T follicular helper cell (primary cell): ENCODE measurements around the gene PIK3C3.
"Not testable (repeated sequence)": the region's sequence is repeated elsewhere in the genome, so short reads cannot be mapped to it uniquely, and the experiment has no call there.

Experiments used
- DNase-seq: peaks from one replicate; pipeline ENCODE4 v3.0.0-alpha.2; 2020; ENCODE audit warnings: low read depth

The PIK3C3 gene

GRCh38 chr18:42024131-42024530 is 69.1 kb downstream of the PIK3C3 start:
- DNase-seq: no peak

- DNase-seq: no peak
These were observed 70.5 kb downstream of the PIK3C3 start for GRCh38 chr18:42025491-42025890.

GRCh38 chr18:42025974-42026625 is 71.1 kb downstream of the PIK3C3 start:
- DNase-seq: no peak

GRCh38 chr18:42028247-42028832 is 73.3 kb downstream of the PIK3C3 start:
- peak; percentile 9 for DNase-seq

GRCh38 chr18:42029092-42029491 is 74.1 kb downstream of the PIK3C3 start:
- DNase-seq: no peak

- DNase-seq: no peak
These were observed 75.7 kb downstream of the PIK3C3 start for GRCh38 chr18:42030586-42031182.

GRCh38 chr18:42032447-42032846 is 77.4 kb downstream of the PIK3C3 start:
- no peak for DNase-seq

- no peak for DNase-seq
These were observed 78.2 kb downstream of the PIK3C3 start for GRCh38 chr18:42033137-42033810.

- DNase-seq: no peak
These were observed 83.9 kb downstream of the PIK3C3 start for GRCh38 chr18:42038936-42039335.

GRCh38 chr18:42039396-42039795 is 84.4 kb downstream of the PIK3C3 start:
- no peak for DNase-seq

- DNase-seq: no peak
These were observed 86.8 kb downstream of the PIK3C3 start for GRCh38 chr18:42041793-42042192.

GRCh38 chr18:42045346-42045745 is 90.3 kb downstream of the PIK3C3 start:
- DNase-seq: no peak

GRCh38 chr18:42047721-42048120 is 92.7 kb downstream of the PIK3C3 start:
- no peak for DNase-seq

GRCh38 chr18:42048158-42048557 is 93.1 kb downstream of the PIK3C3 start:
- DNase-seq: no peak

GRCh38 chr18:42049536-42049935 is 94.5 kb downstream of the PIK3C3 start:
- not testable (repeated sequence) for DNase-seq

GRCh38 chr18:42051411-42051810 is 96.4 kb downstream of the PIK3C3 start:
- no peak for DNase-seq

- DNase-seq: no peak
These were observed 97.2 kb downstream of the PIK3C3 start for GRCh38 chr18:42052122-42052708.

GRCh38 chr18:42053188-42053781 is 98.3 kb downstream of the PIK3C3 start:
- peak; percentile 42 for DNase-seq

GRCh38 chr18:42064109-42064508 is 109.1 kb downstream of the PIK3C3 start:
- no peak for DNase-seq

- DNase-seq: no peak
These were observed 112.5 kb downstream of the PIK3C3 start for GRCh38 chr18:42067518-42067917.

- no peak for DNase-seq
These were observed 113.0 kb downstream of the PIK3C3 start for GRCh38 chr18:42068030-42068429.

GRCh38 chr18:42069036-42069435 is 114.0 kb downstream of the PIK3C3 start:
- DNase-seq: no peak
